Upper lobe of right lung (tissue), 1 donor: ENCODE results near the gene RNU5B-1. TPM values are rescaled to one million over a fixed set of nuclear protein-coding genes. Genes with fewer than 3 reads are reported as not detected.

Experiments
- ATAC-seq: fragments of 200-7000 bp; cut with Tn5 transposase; one replicate; pipeline ENCODE4 v1.9.1; 2020; ENCODE audit warnings: mild to moderate bottlenecking, moderate library complexity
- DNase-seq: peaks from one replicate; pipeline ENCODE4 v3.0.0-alpha.2; 2020
- H3K27ac ChIP-seq: fragments of 200-600 bp; one replicate; pipeline ENCODE4 v1.8.0; 2022
- H3K27me3 ChIP-seq: fragments of 200-600 bp; one replicate; pipeline ENCODE4 v1.8.0; 2022; ENCODE audit warnings: mild to moderate bottlenecking
- H3K36me3 ChIP-seq: fragments of 200-600 bp; one replicate; pipeline ENCODE4 v1.8.0; 2022
- H3K4me1 ChIP-seq: fragments of 200-600 bp; one replicate; pipeline ENCODE4 v1.8.0; 2022
- H3K4me3 ChIP-seq: fragments of 200-600 bp; one replicate; pipeline ENCODE4 v1.8.0; 2022; ENCODE audit warnings: mild to moderate bottlenecking
- H3K9me3 ChIP-seq: fragments of 200-600 bp; one replicate; pipeline ENCODE4 v1.8.0; 2022
- intact Hi-C: fragments of 100-400 bp; cut with DNase I; formaldehyde crosslinking; loops from one replicate; pipeline ENCODE4 v1.11.0; 2022
- total RNA-seq: library from RNA; stranded (reverse); fragmentation: NEBNext Ultra II Directional; extraction: Animal tissue kit (Norgen Biotek cat#: 25700); gene quantifications from one replicate; pipeline ENCODE4 v1.2.1, GENCODE V29; 2021
- TF ChIP-seq, protein P1 (sequence below): fragments of 200-600 bp; IDR thresholded peaks from one replicate; pipeline ENCODE4 v1.8.0; 2022; ENCODE audit warnings: antibody characterized with exemption
- donor health status: DM: no; HTN: yes; CAD: no; lungs with severe emphysema.

RNU5B-1 gene
- total RNA-seq, 1 donor from 2014 or later = 21.6 TPM

DNA sequence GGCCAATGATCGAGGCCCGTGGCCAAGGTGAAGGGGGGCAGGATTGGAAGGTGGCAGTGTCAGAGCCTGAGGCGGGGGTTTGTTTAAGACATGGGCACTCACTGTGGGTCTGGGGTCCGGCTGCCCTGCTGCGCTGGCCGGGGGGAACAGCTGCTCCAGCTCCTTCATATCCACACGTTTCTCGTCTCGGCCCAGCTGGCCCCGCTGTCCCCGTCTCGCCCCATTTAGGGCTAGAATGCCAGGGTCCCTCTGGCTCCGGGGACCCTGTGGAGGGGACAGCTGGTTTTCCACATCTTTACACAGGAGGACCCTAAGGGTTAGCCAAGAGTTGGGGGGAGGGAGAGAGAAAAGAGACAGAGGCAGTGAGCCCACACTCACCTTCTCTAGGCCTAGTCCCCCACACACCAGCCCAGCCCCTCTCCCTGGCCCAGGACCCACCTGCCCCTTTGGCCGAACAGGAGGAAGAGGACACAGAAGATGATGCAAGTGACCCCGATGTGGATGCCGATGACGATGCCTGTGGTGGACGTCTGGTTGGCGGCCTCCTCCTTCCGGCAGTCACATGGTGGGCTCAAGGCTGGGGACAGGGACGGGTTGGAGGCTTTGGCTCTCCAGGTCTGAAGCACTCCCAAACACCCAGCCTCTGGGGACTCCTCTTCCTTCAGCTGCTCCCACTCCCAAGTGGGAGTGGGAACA lies 25.0 kb downstream of the RNU5B-1 start:
- Histone ChIP-seq H3K27me3 (no peaks in the 10 kb centered on the region), H3K36me3 (no peaks in the 10 kb centered on the region), H3K4me1 (no peaks in the 10 kb centered on the region), H3K4me3 (no peak overlapping the region), H3K9me3 (no peaks in the 10 kb centered on the region), H3K27ac (no peak overlapping the region)
- TF ChIP-seq, protein P1, sequence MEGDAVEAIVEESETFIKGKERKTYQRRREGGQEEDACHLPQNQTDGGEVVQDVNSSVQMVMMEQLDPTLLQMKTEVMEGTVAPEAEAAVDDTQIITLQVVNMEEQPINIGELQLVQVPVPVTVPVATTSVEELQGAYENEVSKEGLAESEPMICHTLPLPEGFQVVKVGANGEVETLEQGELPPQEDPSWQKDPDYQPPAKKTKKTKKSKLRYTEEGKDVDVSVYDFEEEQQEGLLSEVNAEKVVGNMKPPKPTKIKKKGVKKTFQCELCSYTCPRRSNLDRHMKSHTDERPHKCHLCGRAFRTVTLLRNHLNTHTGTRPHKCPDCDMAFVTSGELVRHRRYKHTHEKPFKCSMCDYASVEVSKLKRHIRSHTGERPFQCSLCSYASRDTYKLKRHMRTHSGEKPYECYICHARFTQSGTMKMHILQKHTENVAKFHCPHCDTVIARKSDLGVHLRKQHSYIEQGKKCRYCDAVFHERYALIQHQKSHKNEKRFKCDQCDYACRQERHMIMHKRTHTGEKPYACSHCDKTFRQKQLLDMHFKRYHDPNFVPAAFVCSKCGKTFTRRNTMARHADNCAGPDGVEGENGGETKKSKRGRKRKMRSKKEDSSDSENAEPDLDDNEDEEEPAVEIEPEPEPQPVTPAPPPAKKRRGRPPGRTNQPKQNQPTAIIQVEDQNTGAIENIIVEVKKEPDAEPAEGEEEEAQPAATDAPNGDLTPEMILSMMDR = no peak
- intact Hi-C loops = no loop called here
- DNase-seq = no peak
- ATAC-seq = no peak

DNA sequence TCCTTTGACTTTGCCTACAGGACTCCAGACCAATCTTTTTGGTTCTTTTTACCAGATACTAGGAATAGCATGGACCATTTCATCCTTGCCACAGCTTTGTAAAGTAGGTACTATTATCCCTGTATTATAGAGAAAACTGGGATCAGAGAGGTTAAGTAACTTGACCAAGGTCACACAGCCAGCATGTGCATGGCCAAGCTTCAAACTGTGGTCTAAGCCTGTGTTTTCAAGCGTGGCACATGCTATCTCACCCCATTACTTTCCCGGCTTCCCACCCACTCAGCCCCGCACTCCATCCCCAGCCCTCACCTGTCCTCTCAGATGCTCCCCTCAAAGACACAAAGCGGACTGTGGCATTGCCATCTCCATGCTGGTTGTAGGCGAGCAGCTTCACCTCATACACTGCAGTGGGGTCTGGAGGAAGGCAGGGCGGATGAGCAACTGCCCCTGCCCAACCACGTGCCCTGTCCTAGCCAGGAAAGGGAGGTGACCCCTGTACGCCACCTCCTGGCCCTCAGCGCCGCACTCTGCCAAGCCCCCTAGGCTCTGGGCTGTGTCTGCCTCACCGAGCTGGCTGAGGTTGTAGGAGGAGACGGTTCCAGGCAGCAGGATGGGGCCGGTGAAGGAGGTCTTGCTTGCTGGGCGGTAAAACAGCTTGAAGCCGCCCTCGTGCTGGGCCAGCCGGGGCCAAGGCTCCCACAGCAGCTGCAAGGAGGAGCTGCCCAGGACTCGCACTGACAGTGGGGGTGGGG lies 25.7 kb downstream of the RNU5B-1 start:
- TF ChIP-seq, protein P1 = no peak
- DNase-seq = no peak
- H3K27ac ChIP-seq = no peak overlapping the region
- H3K9me3 ChIP-seq = no peaks in the 10 kb centered on the region
- intact Hi-C loops = no loop called here
- H3K27me3 ChIP-seq = no peaks in the 10 kb centered on the region
- no peak overlapping the region for H3K4me3 ChIP-seq
- H3K4me1 ChIP-seq = no peaks in the 10 kb centered on the region
- no peaks in the 10 kb centered on the region for H3K36me3 ChIP-seq
- no peak for ATAC-seq

DNA sequence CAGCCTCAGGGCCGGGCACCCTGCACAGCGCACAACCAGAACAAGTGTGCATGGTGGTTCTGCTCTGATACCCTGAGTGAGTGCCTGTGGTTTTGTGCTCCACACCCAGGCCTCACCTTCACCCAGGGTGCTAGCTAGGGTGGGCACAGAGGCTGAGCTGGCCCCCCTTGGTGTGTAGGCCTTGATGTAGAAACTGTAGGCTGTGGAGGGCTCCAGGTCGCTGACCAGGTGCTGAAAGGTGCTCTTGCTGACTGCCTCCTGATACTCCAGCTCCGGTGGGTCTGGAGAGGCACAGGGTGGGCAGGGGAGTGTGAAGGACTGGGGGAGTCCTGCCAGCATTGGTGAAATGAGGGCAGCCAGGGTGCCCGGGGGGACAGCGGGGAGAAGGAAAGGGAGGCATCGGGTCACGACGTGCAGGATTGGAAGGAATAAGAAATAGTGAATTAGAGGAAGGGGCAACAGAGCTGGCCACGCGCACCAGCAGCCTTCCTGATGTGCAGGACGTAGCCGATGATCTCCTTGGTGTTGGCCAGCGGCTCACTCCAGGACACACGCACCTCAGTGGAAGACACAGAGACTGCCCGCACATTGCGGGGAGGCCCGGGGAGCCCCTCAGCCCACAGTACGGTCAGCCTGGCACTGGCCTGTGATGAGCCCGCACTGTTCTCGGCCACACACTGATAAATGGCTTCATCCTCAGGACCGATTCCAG lies 26.6 kb downstream of the RNU5B-1 start:
- no peak overlapping the region for H3K4me3 ChIP-seq
- no peaks in the 10 kb centered on the region for H3K9me3 ChIP-seq
- intact Hi-C loops = no loop called here
- no peaks in the 10 kb centered on the region for H3K27me3 ChIP-seq
- H3K4me1 ChIP-seq = no peaks in the 10 kb centered on the region
- no peak overlapping the region for H3K27ac ChIP-seq
- ATAC-seq (no peak), DNase-seq (no peak)
- no peaks in the 10 kb centered on the region for H3K36me3 ChIP-seq
- TF ChIP-seq, protein P1 = no peak

DNA sequence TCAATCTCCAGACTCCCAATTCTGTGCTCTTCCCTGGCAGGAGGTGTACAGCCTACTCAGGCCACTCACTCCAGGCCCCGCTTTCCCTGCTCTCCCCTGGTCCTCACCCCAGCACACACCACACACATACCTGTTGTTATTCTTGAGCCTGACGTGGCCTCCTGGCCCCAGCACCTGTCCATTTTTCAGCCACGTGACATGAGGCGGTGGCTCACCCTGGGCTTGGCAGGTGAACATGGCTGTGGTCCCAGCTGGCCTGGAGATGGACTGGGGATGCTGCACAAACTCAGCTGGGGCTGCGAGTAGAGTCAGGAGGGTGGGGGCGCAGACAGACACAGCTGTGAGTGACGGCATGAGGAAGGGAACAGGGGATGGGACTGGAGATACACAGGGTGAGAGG lies 27.3 kb downstream of the RNU5B-1 start:
- no peak for DNase-seq
- no peak overlapping the region for H3K4me3 ChIP-seq
- no peak for ATAC-seq
- H3K27me3 ChIP-seq = no peaks in the 10 kb centered on the region
- TF ChIP-seq, protein P1 = no peak
- no peak overlapping the region for H3K27ac ChIP-seq
- no peaks in the 10 kb centered on the region for H3K4me1 ChIP-seq
- intact Hi-C loops = no loop called here
- H3K36me3 ChIP-seq = no peaks in the 10 kb centered on the region
- no peaks in the 10 kb centered on the region for H3K9me3 ChIP-seq

DNA sequence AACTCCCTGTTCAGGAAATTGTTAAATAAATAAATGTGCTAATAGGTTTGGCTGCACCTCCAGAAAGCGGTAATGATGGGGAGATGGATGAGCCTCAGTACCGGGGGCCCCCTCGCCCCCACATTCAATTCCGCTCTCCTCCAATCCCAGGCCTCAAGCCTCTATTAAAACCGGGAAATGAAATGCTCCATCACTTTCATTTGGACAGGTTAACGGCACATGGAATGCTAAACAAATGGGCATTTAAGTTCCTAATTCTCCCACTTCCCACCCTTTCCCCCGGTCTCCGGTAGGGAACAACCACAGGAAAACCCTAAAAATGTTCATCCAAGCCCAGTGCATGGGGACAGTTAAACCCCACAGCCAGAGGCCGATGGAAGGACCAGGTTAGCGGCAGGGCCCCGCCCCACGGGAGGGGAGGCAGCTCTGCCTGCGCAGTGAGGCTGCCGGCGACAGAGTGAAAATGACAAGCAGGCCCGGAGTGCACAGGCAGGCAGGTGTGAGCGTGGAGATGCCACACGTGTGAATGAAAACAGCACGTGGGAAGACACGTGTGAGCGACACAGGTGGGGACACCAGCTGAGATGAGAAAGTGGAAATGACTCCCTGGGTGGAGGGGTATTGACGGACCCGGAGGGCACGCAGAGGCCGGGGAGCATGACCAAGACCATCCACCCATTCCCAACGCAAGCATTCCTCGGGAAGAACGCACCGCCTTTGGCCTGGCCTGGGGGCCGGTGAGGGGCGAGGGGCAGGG lies 28.1 kb downstream of the RNU5B-1 start:
- intact Hi-C loops = no loop called here
- H3K9me3 ChIP-seq = no peaks in the 10 kb centered on the region
- H3K4me3 ChIP-seq = no peak overlapping the region
- ATAC-seq = no peak
- TF ChIP-seq, protein P1 = no peak
- H3K27ac ChIP-seq = no peak overlapping the region
- no peaks in the 10 kb centered on the region for H3K4me1 ChIP-seq
- no peak for DNase-seq
- H3K36me3 ChIP-seq = no peaks in the 10 kb centered on the region
- H3K27me3 ChIP-seq = no peaks in the 10 kb centered on the region
